Measurements from ENCODE around the gene SLC8A3. TPM values are rescaled to one million over a fixed set of nuclear protein-coding genes. Genes with fewer than 3 reads are reported as not detected.

Gene SLC8A3
- total RNA-seq, 1 donor from 2014 or later = 0.43 TPM

DNA sequence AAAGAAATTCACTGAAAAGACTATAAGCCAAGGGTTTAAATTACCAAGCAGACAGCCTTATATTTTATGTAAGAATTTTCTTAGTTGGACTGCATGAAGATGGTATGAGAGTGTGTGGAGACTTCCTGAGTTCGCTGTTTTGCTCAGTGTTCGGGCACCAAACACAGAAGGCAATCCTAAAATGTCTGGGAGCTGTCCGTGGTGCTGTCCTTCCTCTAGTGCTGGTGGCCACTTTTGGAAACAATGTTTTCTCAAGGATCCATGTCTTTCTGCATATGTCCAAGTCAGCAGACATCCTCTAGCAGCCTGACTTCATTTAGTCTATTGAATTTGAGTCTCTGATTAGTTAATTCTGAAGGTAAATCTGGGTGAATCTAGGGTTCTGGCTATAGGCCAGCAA lies 135.8 kb downstream of the SLC8A3 start:
- peaks cover 20% of the 10 kb centered on the region for H3K4me1 Mint-ChIP-seq (ENCODE audit: low read depth)

DNA sequence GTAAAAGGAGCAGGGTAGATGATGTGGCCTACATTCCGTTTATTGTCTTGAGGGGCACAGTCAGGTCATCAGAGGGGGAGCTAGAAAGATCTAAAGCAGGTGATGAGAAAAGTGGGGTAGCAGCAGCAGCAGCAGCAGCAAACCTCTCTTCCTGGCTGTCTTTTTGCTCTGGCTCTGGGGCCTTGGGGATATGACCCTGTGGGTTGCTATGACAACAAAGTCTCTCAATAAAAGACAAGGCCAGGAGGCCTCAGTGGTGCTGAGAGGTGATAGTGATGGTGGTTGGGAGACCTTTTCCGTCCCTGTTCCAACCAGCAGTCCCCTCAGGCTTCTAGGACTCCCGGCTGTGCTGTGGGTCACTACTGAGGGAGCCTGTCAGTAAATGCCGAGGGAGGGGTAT lies 138.6 kb downstream of the SLC8A3 start:
- TF ChIP-seq, protein P1, sequence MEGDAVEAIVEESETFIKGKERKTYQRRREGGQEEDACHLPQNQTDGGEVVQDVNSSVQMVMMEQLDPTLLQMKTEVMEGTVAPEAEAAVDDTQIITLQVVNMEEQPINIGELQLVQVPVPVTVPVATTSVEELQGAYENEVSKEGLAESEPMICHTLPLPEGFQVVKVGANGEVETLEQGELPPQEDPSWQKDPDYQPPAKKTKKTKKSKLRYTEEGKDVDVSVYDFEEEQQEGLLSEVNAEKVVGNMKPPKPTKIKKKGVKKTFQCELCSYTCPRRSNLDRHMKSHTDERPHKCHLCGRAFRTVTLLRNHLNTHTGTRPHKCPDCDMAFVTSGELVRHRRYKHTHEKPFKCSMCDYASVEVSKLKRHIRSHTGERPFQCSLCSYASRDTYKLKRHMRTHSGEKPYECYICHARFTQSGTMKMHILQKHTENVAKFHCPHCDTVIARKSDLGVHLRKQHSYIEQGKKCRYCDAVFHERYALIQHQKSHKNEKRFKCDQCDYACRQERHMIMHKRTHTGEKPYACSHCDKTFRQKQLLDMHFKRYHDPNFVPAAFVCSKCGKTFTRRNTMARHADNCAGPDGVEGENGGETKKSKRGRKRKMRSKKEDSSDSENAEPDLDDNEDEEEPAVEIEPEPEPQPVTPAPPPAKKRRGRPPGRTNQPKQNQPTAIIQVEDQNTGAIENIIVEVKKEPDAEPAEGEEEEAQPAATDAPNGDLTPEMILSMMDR (IDR thresholded peaks at IDR 0.05; ENCODE audit: unreplicated experiment) = no peak
- no peak overlapping the region for H3K27ac Mint-ChIP-seq
- H3K27me3 Mint-ChIP-seq = peaks cover 4% of the 10 kb centered on the region
- H3K4me3 Mint-ChIP-seq (ENCODE audit: low read depth) = no peak overlapping the region
- DNase-seq (ENCODE audit: low spot score, unreplicated experiment) = no peak
- peaks cover 16% of the 10 kb centered on the region for H3K4me1 Mint-ChIP-seq (ENCODE audit: low read depth)
- no peaks in the 10 kb centered on the region for H3K9me3 Mint-ChIP-seq (ENCODE audit: low read depth)
- no peaks in the 10 kb centered on the region for H3K36me3 Mint-ChIP-seq (ENCODE audit: insufficient read depth)

More for the DNA sequence above, 135.8 kb downstream of the SLC8A3 start:
- Mint-ChIP-seq H3K4me3 (ENCODE audit: low read depth) (no peak overlapping the region), H3K9me3 (ENCODE audit: low read depth) (no peaks in the 10 kb centered on the region), H3K27me3 (peaks cover 8% of the 10 kb centered on the region), H3K36me3 (ENCODE audit: insufficient read depth) (no peaks in the 10 kb centered on the region), H3K27ac (no peak overlapping the region)
- TF ChIP-seq, protein P1 (IDR thresholded peaks at IDR 0.05; ENCODE audit: unreplicated experiment) = no peak
- DNase-seq (ENCODE audit: low spot score, unreplicated experiment) = peak; percentile 48

DNA sequence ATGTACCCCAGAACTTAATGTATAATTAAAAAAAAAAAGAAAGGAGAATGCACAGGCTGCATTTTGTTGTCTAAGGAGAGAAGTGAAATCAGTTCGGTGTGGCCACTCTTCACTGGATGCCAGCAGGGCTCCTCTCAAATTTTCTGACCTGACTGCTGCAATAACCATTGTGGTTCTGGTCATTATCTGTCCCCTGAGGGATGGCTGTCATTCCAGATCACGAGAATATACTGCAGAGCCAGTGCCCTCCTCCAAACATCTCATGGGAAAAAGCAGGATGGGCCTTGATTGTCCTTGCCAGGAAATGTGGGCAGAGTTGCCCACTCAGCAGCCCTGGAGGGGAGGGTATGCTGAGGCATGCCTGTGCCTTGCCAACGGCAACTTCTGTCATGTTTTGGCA lies 139.1 kb downstream of the SLC8A3 start:
- TF ChIP-seq, protein P1 (IDR thresholded peaks at IDR 0.05; ENCODE audit: unreplicated experiment) = no peak
- H3K9me3 Mint-ChIP-seq (ENCODE audit: low read depth) = no peaks in the 10 kb centered on the region
- H3K4me1 Mint-ChIP-seq (ENCODE audit: low read depth) = peaks cover 16% of the 10 kb centered on the region
- H3K27ac Mint-ChIP-seq = no peak overlapping the region
- H3K4me3 Mint-ChIP-seq (ENCODE audit: low read depth) = no peak overlapping the region
- no peak for DNase-seq (ENCODE audit: low spot score, unreplicated experiment)
- H3K27me3 Mint-ChIP-seq = peaks cover 10% of the 10 kb centered on the region
- no peaks in the 10 kb centered on the region for H3K36me3 Mint-ChIP-seq (ENCODE audit: insufficient read depth)

DNA sequence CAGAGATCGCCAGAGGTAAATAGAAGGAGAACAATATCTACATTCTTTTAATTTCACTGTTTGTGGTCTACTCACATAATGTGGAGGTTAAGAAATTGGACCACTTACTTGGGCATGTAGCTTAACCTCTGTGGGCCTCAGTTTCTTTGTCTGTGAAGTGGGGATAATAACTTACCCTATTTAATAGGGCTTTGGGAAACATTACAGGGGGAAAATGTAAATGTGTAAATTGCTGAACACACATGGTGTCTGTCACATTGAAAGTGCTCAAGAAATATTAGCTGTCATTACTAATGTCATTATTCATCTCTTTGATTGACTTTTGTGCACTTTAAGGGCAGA lies 140.5 kb downstream of the SLC8A3 start:
- no peak overlapping the region for H3K4me3 Mint-ChIP-seq (ENCODE audit: low read depth)
- TF ChIP-seq, protein P1 (IDR thresholded peaks at IDR 0.05; ENCODE audit: unreplicated experiment) = no peak
- H3K27me3 Mint-ChIP-seq = peaks cover 14% of the 10 kb centered on the region
- H3K4me1 Mint-ChIP-seq (ENCODE audit: low read depth) = peaks cover 16% of the 10 kb centered on the region
- H3K36me3 Mint-ChIP-seq (ENCODE audit: insufficient read depth) = no peaks in the 10 kb centered on the region
- no peak for DNase-seq (ENCODE audit: low spot score, unreplicated experiment)
- peak overlapping the region; percentile 61 for H3K27ac Mint-ChIP-seq
- no peaks in the 10 kb centered on the region for H3K9me3 Mint-ChIP-seq (ENCODE audit: low read depth)

DNA sequence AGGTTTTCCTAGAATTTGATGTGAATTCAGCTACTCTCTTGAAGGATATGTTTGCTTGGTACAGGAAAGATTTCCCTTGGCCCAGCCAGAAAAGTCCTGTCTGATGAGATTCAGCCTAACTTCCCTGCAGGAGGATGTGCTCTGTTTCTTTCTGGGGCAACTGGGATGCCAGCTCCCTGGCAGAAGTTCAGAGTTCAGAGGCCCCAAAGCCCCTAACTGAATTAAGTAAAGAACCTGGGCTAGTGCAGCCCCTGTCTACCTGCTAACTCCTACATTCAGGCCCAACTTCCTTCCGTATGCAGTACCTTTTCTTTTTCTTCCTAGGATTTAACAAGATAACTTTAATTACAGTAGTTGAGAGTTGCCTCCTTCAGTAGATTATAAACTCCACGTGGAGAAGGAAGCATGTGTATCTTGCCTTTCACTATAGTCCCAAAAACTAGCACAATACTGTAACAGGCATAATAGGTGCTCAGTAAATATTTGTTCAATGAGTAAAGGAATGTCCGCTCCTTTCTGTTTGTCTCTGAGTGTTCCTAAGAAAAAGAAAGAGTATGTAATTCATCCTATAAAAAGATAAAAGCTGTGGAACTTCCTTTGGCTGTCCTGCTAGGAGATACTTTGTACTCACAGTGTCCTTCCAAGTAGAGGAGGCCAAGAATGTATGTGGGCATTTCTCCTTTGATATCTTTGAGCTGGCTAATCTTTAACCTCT lies 141.0 kb downstream of the SLC8A3 start:
- Mint-ChIP-seq H3K4me3 (ENCODE audit: low read depth) (no peak overlapping the region), H3K4me1 (ENCODE audit: low read depth) (peaks cover 16% of the 10 kb centered on the region), H3K9me3 (ENCODE audit: low read depth) (no peaks in the 10 kb centered on the region), H3K36me3 (ENCODE audit: insufficient read depth) (no peaks in the 10 kb centered on the region), H3K27me3 (peaks cover 18% of the 10 kb centered on the region), H3K27ac (peak overlapping the region; percentile 61)
- DNase-seq (ENCODE audit: low spot score, unreplicated experiment) = no peak
- TF ChIP-seq, protein P1 (IDR thresholded peaks at IDR 0.05; ENCODE audit: unreplicated experiment) = no peak
